ENCODE measurements around the gene ANKRD9. TPM values are rescaled to one million over a fixed set of nuclear protein-coding genes. Genes with fewer than 3 reads are reported as not detected.

ANKRD9 gene
- total RNA-seq, 1 experiment from 2014 or later = 29.8 TPM

GRCh38 chr14:102507857-102508312 is 1.7 kb downstream of the ANKRD9 start:
- Histone ChIP-seq H3K23me2 (ENCODE audit: insufficient read length, low read depth, low read length, poor library complexity, severe bottlenecking) (peaks cover 12% of the 10 kb centered on the region), H4K5ac (ENCODE audit: insufficient read length, low read depth, low read length) (no peak overlapping the region), H2AK5ac (ENCODE audit: insufficient read length, low read length) (no peak overlapping the region), H2BK12ac (ENCODE audit: insufficient read length, low read depth, low read length) (no peak overlapping the region), H3K79me2 (ENCODE audit: insufficient read depth, low read length) (no peaks in the 10 kb centered on the region), H2BK120ac (ENCODE audit: low read depth, low read length, poor library complexity, severe bottlenecking) (no peak overlapping the region), H2AFZ (ENCODE audit: low read length) (no peak overlapping the region), H3K79me1 (ENCODE audit: insufficient read depth, low read depth, low read length, poor library complexity, severe bottlenecking) (no peaks in the 10 kb centered on the region), H2BK20ac (ENCODE audit: low read depth, low read length, poor library complexity, severe bottlenecking) (no peak overlapping the region), H3K9me3 (ENCODE audit: control insufficient read depth, low read depth, low read length) (no peaks in the 10 kb centered on the region), H2BK5ac (ENCODE audit: insufficient read length, low read length) (no peak overlapping the region), H4K8ac (replicated peaks; ENCODE audit: insufficient read length, low read depth, low read length) (no peak overlapping the region), H3K27me3 (ENCODE audit: insufficient read depth, low read length) (no peaks in the 10 kb centered on the region), H4K91ac (ENCODE audit: insufficient read length, low read depth, low read length) (no peak overlapping the region), H3K14ac (ENCODE audit: insufficient read depth, low read length) (no peak overlapping the region), H3K4me2 (ENCODE audit: insufficient read depth, insufficient read length, low read length) (no peak overlapping the region), H3T11ph (ENCODE audit: low read length) (no peak overlapping the region), H4K20me1 (ENCODE audit: control insufficient read depth, insufficient read depth, insufficient read length) (peaks cover 2% of the 10 kb centered on the region), H3K27ac (ENCODE audit: insufficient read length, low read depth, low read length) (no peak overlapping the region), H3K9ac (ENCODE audit: extremely low read depth, insufficient read length, low read length) (no peak overlapping the region), H3K56ac (ENCODE audit: insufficient read length, low read depth, low read length) (no peak overlapping the region), H2BK15ac (ENCODE audit: low read depth, low read length) (no peak overlapping the region), H3K4me1 (ENCODE audit: insufficient read depth, low read length) (no peaks in the 10 kb centered on the region; the same call in 1 of the 2 replicates), H3K4ac (ENCODE audit: low read depth, low read length) (no peak overlapping the region), H3K23ac (ENCODE audit: insufficient read length, low read depth, low read length) (no peak overlapping the region), H3K18ac (ENCODE audit: insufficient read length, low read depth, low read length) (no peak overlapping the region)
- Mint-ChIP-seq H3K4me3 (peak overlapping the region; percentile 76 to 87), H3K36me3 (ENCODE audit: insufficient read depth in 1 of 3, low read depth in 3 of 3) (peaks cover 6 to 15% (median 10%) of the 10 kb centered on the region in 3 experiments; a peak in 5 of 7 replicates), H3K9me3 (no peaks in the 10 kb centered on the region), H3K4me1 (peaks cover 15 to 21% of the 10 kb centered on the region in 2 experiments), H3K27ac (peak overlapping the region in 1 of 3 experiments; percentile 7; a peak in 1 of 7 replicates), H3K27me3 (ENCODE audit: low read depth) (no peaks in the 10 kb centered on the region)
- no CpG with 5 or more reads among the region's 21 CpGs for WGBS (ENCODE audit: extremely low coverage, insufficient read length, low lambda C conversion rate)
- peak; percentile 29; the same call in 1 of the 3 replicates for TF ChIP-seq CTCF (conservative IDR thresholded peaks at IDR 0.05)
- peak; percentile 43 for DNase-seq

Measured in H9 (cell line).